GM12878 (cell line): ENCODE measurements around the gene PTPRN2. TPM values are rescaled to one million over a fixed set of nuclear protein-coding genes. Genes with fewer than 3 reads are reported as not detected.

Experiments
- ATAC-seq: fragments of 200-7000 bp; cut with Tn5 transposase; 3 replicates; pipeline ENCODE4 v1.9.1; 2020; ENCODE audit warnings: mild to moderate bottlenecking, moderate library complexity
- BruUV-seq: library from RNA; stranded (reverse); fragments of 400-500 nt; replicated peaks from 2 replicates; lab custom pipeline; 2021; lab: Mats Ljungman, UMichigan
- CTCF ChIA-PET: fragments of 300-600 bp; sonication (Branson Sonifier 250); formaldehyde crosslinking; extraction: SDS; loops from one replicate; lab custom pipeline; 2021; ENCODE audit warnings: inconsistent platforms; lab: Yijun Ruan, JAX
- POLR2A ChIA-PET: fragments of 350-600 bp; formaldehyde crosslinking; extraction: SDS; loops from one replicate; lab custom pipeline; 2021; ENCODE audit warnings: inconsistent platforms; lab: Charles Lee
- RAD21 ChIA-PET: fragments of 300-600 bp; sonication (Branson Sonifier 250); formaldehyde crosslinking; loops from one replicate; lab custom pipeline; 2023; ENCODE audit warnings: antibody characterized with exemption; ENCODE audit not compliant: unreplicated experiment; lab: Charles Lee
- SMC1A ChIA-PET: fragments of 300-600 bp; sonication (Branson Sonifier 250); formaldehyde crosslinking; loops from one replicate; lab custom pipeline; 2023; ENCODE audit not compliant: unreplicated experiment, uncharacterized antibody; lab: Charles Lee
- DNase-seq: peaks from one replicate; pipeline ENCODE4 v3.0.0-alpha.2; 2011; ENCODE audit warnings: low read depth, low spot score
- FAIRE-seq: peaks from 3 replicates; lab custom pipeline; 2011; peaks lifted over from hg19 to GRCh38; lab: Jason Lieb, UNC
- H2AFZ ChIP-seq: 2 replicates; pipeline ENCODE4 v1.6.0; 2011; ENCODE audit warnings: low read depth, low read length, control low read depth; ENCODE audit not compliant: control insufficient read depth
- H3K27ac ChIP-seq: 2 replicates; pipeline ENCODE4 v1.5.1; 2011; ENCODE audit warnings: control low read depth; ENCODE audit not compliant: control insufficient read depth, insufficient read depth
- H3K27me3 ChIP-seq, 2 experiments: replicated peaks in 1 of 2; 2 replicates each; pipeline versions ENCODE4 v1.6.0 to v1.6.1; 2011; ENCODE audit warnings: low read length in 1 of 2; ENCODE audit not compliant: control insufficient read depth in 2 of 2, insufficient read depth in 2 of 2
- H3K36me3 ChIP-seq, 2 experiments: 2 replicates each; pipeline ENCODE4 v1.5.1; 2011; ENCODE audit warnings: low read length in 1 of 2; ENCODE audit not compliant: control insufficient read depth in 2 of 2, insufficient read depth in 2 of 2
- H3K4me1 ChIP-seq: 2 replicates; pipeline ENCODE4 v1.6.1; 2011; ENCODE audit warnings: mild to moderate bottlenecking, low read length, moderate library complexity, mixed read lengths; ENCODE audit not compliant: control insufficient read depth, insufficient read depth
- H3K4me2 ChIP-seq: 2 replicates; pipeline ENCODE4 v1.6.0; 2011; ENCODE audit warnings: control low read depth; ENCODE audit not compliant: control insufficient read depth, insufficient read depth
- H3K4me3 ChIP-seq: fragments of 200-600 bp; sonication (generic); 2 replicates; pipeline ENCODE4 v1.5.1; 2016
- H3K79me2 ChIP-seq: 2 replicates; pipeline ENCODE4 v1.6.0; 2011; ENCODE audit warnings: low read length; ENCODE audit not compliant: control insufficient read depth, insufficient read depth
- H3K9ac ChIP-seq: 2 replicates; pipeline ENCODE4 v1.8.0; 2011; ENCODE audit warnings: low read length, control low read depth, mixed read lengths; ENCODE audit not compliant: control insufficient read depth, insufficient read depth
- H3K9me3 ChIP-seq: replicated peaks from 3 replicates; pipeline ENCODE4 v1.5.1; 2011; ENCODE audit warnings: mild to moderate bottlenecking, low read length; ENCODE audit not compliant: control insufficient read depth, insufficient read depth
- H4K20me1 ChIP-seq: 2 replicates; pipeline ENCODE4 v1.6.0; 2011; ENCODE audit not compliant: control insufficient read depth, insufficient read depth
- ATF2 ChIP-seq: IDR thresholded peaks from 2 replicates; pipeline ENCODE4 v1.6.1; 2012; ENCODE audit warnings: low read length, inconsistent platforms
- CREM ChIP-seq: IDR thresholded peaks from 2 replicates; pipeline ENCODE4 v1.6.1; 2014; ENCODE audit warnings: antibody characterized with exemption, low read depth
- GABPA ChIP-seq: IDR thresholded peaks from 2 replicates; pipeline ENCODE4 v1.6.1; 2014; ENCODE audit warnings: antibody characterized with exemption, low read depth, mild to moderate bottlenecking, inconsistent platforms
- HDGF ChIP-seq: fragments of 450-650 bp; IDR thresholded peaks from 2 replicates; pipeline ENCODE4 v1.6.1; 2016; ENCODE audit warnings: antibody characterized with exemption
- MTA3 ChIP-seq: IDR thresholded peaks from 2 replicates; pipeline ENCODE4 v1.6.1; 2012; ENCODE audit warnings: low read length, inconsistent platforms, borderline replicate concordance
- MYB ChIP-seq: fragments of 150-350 bp; IDR thresholded peaks from 2 replicates; pipeline ENCODE4 v1.6.1; 2014; ENCODE audit warnings: mild to moderate bottlenecking, low read depth, low read length, borderline replicate concordance
- NRF1 ChIP-seq: conservative IDR thresholded peaks from 2 replicates; pipeline ENCODE4 v1.6.1; 2011; ENCODE audit warnings: mild to moderate bottlenecking, low read depth, low read length, improper control_type of control experiment
- PBX3 ChIP-seq: IDR thresholded peaks from 2 replicates; pipeline ENCODE4 v1.6.1; 2011; ENCODE audit warnings: mild to moderate bottlenecking, low read depth, low read length, moderate library complexity; ENCODE audit not compliant: insufficient replicate concordance
- POLR2AphosphoS5 ChIP-seq: IDR thresholded peaks from 2 replicates; pipeline ENCODE4 v1.6.1; 2011; ENCODE audit warnings: mild to moderate bottlenecking, low read length, inconsistent platforms
- POU2F2 ChIP-seq: IDR thresholded peaks from 3 replicates; pipeline ENCODE4 v1.6.1; 2011; ENCODE audit warnings: low read depth, mild to moderate bottlenecking, low read length, borderline replicate concordance
- RFX5 ChIP-seq: IDR thresholded peaks from 2 replicates; pipeline ENCODE4 v1.6.1; 2011; ENCODE audit warnings: low read depth, low read length, improper control_type of control experiment
- TCF7 ChIP-seq: IDR thresholded peaks from 2 replicates; pipeline ENCODE4 v1.6.1; 2014; ENCODE audit warnings: antibody characterized with exemption, borderline replicate concordance
- ZBTB11 ChIP-seq: fragments of 450-650 bp; formaldehyde crosslinking; IDR thresholded peaks from 2 replicates; pipeline ENCODE4 v1.5.0; 2022; ENCODE audit warnings: mild to moderate bottlenecking, missing genetic modification characterization
- ZNF217 ChIP-seq: fragments of 450-650 bp; IDR thresholded peaks from 2 replicates; pipeline ENCODE4 v1.6.1; 2017; ENCODE audit warnings: antibody characterized with exemption, mild to moderate bottlenecking
- WGBS: methylation state at CpG from one replicate; pipeline ENCODE4 v1.1.6; 2016; ENCODE audit warnings: low lambda C conversion rate; ENCODE audit not compliant: insufficient replicate concordance, insufficient coverage; ENCODE audit errors: missing lambda C conversion rate; 5-methylcytosine and 5-hydroxymethylcytosine counted together
- in situ Hi-C: fragments of 300-500 bp; cut with MboI; formaldehyde crosslinking; loops from 9 replicates; pipeline ENCODE4 v1.14.3; 2018; ENCODE audit warnings: mixed read lengths
- intact Hi-C: fragments of 100-400 bp; cut with micrococcal nuclease; formaldehyde crosslinking; loops from one replicate; pipeline ENCODE4 v1.14.2; 2022; ENCODE audit not compliant: unreplicated experiment
- polyA plus RNA-seq, 11 experiments: library from polyadenylated mRNA; depleted of rRNA in 4 of 11; unstranded in 6 of 11; stranded (reverse) in 5 of 11; fragments of >200 nt; fragmentation: Nextera tagmentation in 4 of 11; fragmentation: Illumina TruSeq in 1 of 11; extraction: Ambion mirVana in 4 of 11; extraction: Trizol in 1 of 11; gene quantifications; 1 replicate in 1 of 11; 2 replicates in 10 of 11; pipeline versions ENCODE4 v1.2.1 to v1.2.3, GENCODE V29; 2011 to 2016; ENCODE audit warnings: inconsistent platforms in 2 of 11, missing spikeins in 2 of 11, low read depth in 1 of 11
- total RNA-seq, 4 experiments: library from RNA; depleted of rRNA in 3 of 4; stranded (reverse); fragments of >200 nt in 3 of 4; fragmentation: Illumina TruSeq in 1 of 4; extraction: Trizol in 1 of 4; gene quantifications; 2 replicates each; pipeline versions ENCODE4 v1.2.1 to v1.2.3, GENCODE V29; 2013 to 2021

The PTPRN2 gene
- total and polyA plus RNA-seq, 10 of the 15 experiments (the other 5 are each of a cell fraction or from before 2014, with no cell fraction given), result 5.4 TPM; not detected in 9

- no peaks in the 10 kb centered on the region for H3K79me2 ChIP-seq
- ChIA-PET CTCF (no interaction called here), RAD21 (no interaction called here), POLR2A (no interaction called here), SMC1A (no interaction called here)
- no peaks in the 10 kb centered on the region; the same call in 2 of the 3 replicates for H3K9me3 ChIP-seq
- no peaks in the 10 kb centered on the region for H3K27me3 ChIP-seq
- DNase-seq, result no peak
- no peaks in the 10 kb centered on the region for H3K36me3 ChIP-seq
- no peak overlapping the region for H3K4me3 ChIP-seq
- in situ Hi-C loops (no loop called here), intact Hi-C loops (no loop called here)
- no peak overlapping the region for H3K9ac ChIP-seq
- ATAC-seq, result no peak
- no TSS peak for BruUV-seq
- H3K4me1 ChIP-seq, result no peaks in the 10 kb centered on the region
- no peak overlapping the region for H3K4me2 ChIP-seq
- no peak for FAIRE-seq
- no peak overlapping the region for H3K27ac ChIP-seq
- H2AFZ ChIP-seq, result no peak overlapping the region
- TF ChIP-seq MYB, result no peak
- TF ChIP-seq TCF7, result no peak
- 44% methylated on average over 10 of the region's 10 CpGs for WGBS
- no peaks in the 10 kb centered on the region for H4K20me1 ChIP-seq
Measured at GRCh38 chr7:158301207-158301606, 286.4 kb downstream of the PTPRN2 start.

GRCh38 chr7:158300427-158300826, 287.2 kb downstream of the PTPRN2 start:
- no peak overlapping the region for H2AFZ ChIP-seq
- no peaks in the 10 kb centered on the region for H3K27me3 ChIP-seq
- H3K4me2 ChIP-seq, result no peak overlapping the region
- FAIRE-seq, result no peak
- intact Hi-C loops, result no loop called here
- ChIA-PET CTCF (no interaction called here), SMC1A (no interaction called here), POLR2A (no interaction called here), RAD21 (no interaction called here)
- H3K36me3 ChIP-seq, result no peaks in the 10 kb centered on the region
- no peak for ATAC-seq
- no peak for DNase-seq
- no peak overlapping the region for H3K9ac ChIP-seq
- H3K79me2 ChIP-seq, result no peaks in the 10 kb centered on the region
- no peak overlapping the region for H3K27ac ChIP-seq
- H4K20me1 ChIP-seq, result no peaks in the 10 kb centered on the region
- in situ Hi-C loops, result no loop called here
- 53% methylated on average over 16 of the region's 16 CpGs for WGBS
- no peak overlapping the region for H3K4me3 ChIP-seq
- H3K9me3 ChIP-seq, result no peaks in the 10 kb centered on the region; the same call in 2 of the 3 replicates
- BruUV-seq, result no TSS peak
- no peaks in the 10 kb centered on the region for H3K4me1 ChIP-seq
- TF ChIP-seq HDGF (no peak), ZNF217 (no peak), ATF2 (no peak), ZBTB11 (CRISPR knock-in tag) (no peak), RFX5 (no peak), PBX3 (no peak), POLR2AphosphoS5 (no peak), GABPA (no peak), CREM (no peak), POU2F2 (no peak), NRF1 (no peak), MTA3 (no peak)
